ENCODE measurements around the gene TPSAB1. TPM values are rescaled to one million over a fixed set of nuclear protein-coding genes. Genes with fewer than 3 reads are reported as not detected.
A peak's percentile ranks its signal among the peaks of the same experiment; 100 is the strongest.
"Not testable (repeated sequence)": the region's sequence is repeated elsewhere in the genome, so short reads cannot be mapped to it uniquely, and the experiment has no call there.

The TPSAB1 gene
- total RNA-seq (1 to 10 TPM in 3 of 9 donors, under 1 TPM in 4, not detected in 2; 0.11 to 4.7 (median 0.93) TPM), polyA plus RNA-seq (1 to 10 TPM in 1 of 3 donors, under 1 TPM in 1, not detected in 1; 0.48 to 4.8 TPM)
- long read RNA-seq, donor 1 = 0 reads
- long read RNA-seq, donor 2 = 0 reads
- long read RNA-seq, donor 3 = 0 reads
- long read RNA-seq, donor 4, partial matches to known transcripts = 0 of 1 reads
- long read RNA-seq, donor 4, other reads (novel, unspliced or antisense) = 0 of 1 reads
- long read RNA-seq, donor 5 = 0 reads
- long read RNA-seq, donor 6, partial matches to known transcripts = 0 of 1 reads
- long read RNA-seq, donor 6, other reads (novel, unspliced or antisense) = 0 of 1 reads
- long read RNA-seq, donor 7 = 0 reads
- long read RNA-seq, donor 8 = 0 reads
- long read RNA-seq, donor 9 = 0 reads
- long read RNA-seq, donor 10 = 0 reads

DNA sequence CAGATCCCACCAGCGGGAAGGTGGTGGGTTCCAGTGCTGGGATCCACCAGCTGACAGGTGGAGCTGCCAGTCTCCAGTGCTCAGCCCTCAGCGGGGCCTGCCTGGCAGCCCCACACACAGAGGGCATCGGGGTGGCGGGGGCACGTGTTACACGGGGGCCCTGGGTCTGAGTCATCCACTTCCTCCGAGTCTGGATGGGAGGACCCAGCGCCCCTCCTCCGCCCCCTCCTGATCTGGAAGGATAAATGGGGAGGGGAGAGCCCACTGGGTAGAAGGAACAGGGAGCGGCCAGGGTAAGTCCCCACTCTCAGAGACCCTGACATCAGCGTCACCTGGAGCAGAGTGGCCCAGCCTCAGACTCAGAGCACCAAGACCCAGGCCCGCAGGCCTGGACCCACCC, at the start of gene TPSAB1:
Gene TPSAB1, plus strand, starts transcription at position 270 of the 400 bp plus-strand sequence. CDS start 234 bp downstream, outside the sequence.
- H3K27ac ChIP-seq; H3K27me3 ChIP-seq; H3K4me3 ChIP-seq; intact Hi-C loops (cut with DNase I); H3K36me3 ChIP-seq (replicated peaks in 1 of 2); H3K9me3 ChIP-seq (replicated peaks in 1 of 3); H3K4me1 ChIP-seq (replicated peaks in 1 of 2): not testable (repeated sequence)
- peak in 1 of 7 donors; percentile 3 for DNase-seq
- WGBS, 4 donors = 32 to 69% (median 57%) methylated on average over 5 to 7 of the region's 12 CpGs

DNA sequence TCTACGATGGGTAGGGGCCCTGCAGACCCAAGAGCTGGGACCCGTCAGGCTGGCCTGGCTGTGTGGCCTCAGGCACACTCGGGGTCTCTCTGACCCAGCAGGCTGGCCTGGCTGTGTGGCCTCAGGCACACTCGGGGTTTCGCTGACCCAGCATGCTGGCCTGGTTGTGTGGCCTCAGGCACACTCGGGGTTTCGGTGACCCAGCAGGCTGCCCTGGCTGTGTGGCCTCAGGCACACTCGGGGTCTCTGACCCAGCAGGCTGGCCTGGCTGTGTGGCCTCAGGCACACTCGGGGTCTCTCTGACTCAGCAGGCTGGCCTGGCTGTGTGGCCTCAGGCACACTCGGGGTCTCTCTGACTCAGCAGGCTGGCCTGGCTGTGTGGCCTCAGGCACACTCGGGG, 49.7 kb upstream of the TPSAB1 start:
- H3K27ac ChIP-seq; H3K4me3 ChIP-seq; intact Hi-C loops (cut with DNase I); DNase-seq; H3K36me3 ChIP-seq (replicated peaks in 1 of 2); H3K27me3 ChIP-seq; H3K9me3 ChIP-seq (replicated peaks in 1 of 3): not testable (repeated sequence)
- 84 to 100% (median 90%) methylated on average over 2 to 11 of the region's 11 CpGs; no CpG with 5 or more reads in 1 of the 4 donors for WGBS, 4 donors
- H3K4me1 ChIP-seq (replicated peaks in 1 of 2) = peaks cover 0 to 12% of the 10 kb centered on the region in 2 donors

DNA sequence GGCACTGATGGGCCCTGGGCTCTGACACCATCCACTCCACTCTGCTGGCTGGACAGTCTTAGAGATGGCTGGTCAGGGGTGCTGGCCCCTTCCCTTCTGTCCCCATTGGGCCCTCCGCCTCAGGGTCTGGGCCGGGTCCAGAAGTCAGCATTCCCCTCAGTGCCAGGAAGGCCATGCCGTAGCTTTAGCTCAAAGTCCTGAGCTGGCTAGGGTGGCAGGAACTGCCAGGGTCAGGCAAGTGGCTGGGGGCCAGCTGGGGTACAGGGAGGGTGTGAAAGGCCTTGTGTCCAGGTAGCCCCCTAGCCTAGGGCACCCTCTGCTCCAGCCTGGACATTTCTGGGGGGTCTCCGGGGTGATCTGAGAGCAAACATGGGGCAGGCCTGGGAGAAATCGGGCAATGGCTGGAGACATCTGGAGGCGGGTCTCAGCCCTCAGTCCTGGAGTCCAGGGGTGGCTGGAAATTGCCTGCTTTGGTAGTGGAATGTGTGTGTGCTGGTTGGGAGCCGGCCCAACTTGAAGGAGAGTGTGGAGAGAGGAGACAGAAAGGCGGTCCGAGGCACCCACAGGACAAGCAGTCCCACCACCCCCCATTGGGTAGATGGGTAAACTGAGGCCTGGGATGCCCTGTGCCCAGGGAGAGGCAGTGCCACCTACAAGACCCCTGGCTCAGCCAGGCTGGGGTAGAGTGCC, 48.0 kb upstream of the TPSAB1 start:
- intact Hi-C loops (cut with DNase I) = no loop called here
- H3K36me3 ChIP-seq (replicated peaks in 1 of 2) = no peaks in the 10 kb centered on the region

DNA sequence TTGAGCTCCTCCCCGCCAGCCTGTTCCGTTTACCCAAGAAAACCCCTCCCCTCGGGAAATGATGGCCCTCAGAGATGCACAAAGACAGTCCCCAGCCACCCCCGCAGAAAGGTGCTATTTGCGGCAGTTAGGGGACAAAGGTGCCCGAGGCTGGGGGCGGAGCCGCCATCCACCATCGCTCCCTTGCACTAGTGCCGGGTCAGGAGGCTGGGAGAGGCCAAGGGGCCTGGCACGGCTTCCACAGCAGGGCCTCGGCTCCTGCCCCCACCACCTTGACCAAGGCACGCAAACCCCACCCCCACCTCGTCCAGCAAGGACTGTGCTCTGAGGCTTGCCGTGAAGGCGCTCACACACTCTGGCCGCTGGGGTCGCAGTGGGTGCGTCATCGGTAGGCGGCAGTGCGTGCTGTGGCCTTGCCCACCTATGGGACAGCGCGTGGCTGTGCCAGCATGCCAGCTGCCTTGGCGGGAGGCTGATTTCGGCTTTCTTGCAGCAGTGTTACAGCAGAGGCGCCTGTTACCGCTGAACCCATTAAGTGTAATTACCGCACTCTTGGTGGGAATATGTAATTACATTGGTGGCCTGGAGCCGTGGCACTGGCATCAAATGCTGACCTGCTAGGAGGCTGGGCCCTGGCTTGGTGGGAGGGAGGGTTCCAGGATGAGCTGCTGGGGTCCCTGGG, 47.2 kb upstream of the TPSAB1 start:
- Histone ChIP-seq H3K27me3 (no peaks in the 10 kb centered on the region), H3K27ac (peak overlapping the region in 2 of 5 donors; percentile 67 to 70), H3K4me1 (replicated peaks in 1 of 2) (peaks cover 0 to 12% of the 10 kb centered on the region in 2 donors), H3K9me3 (replicated peaks in 1 of 3) (no peaks in the 10 kb centered on the region), H3K4me3 (no peak overlapping the region), H3K36me3 (replicated peaks in 1 of 2) (no peaks in the 10 kb centered on the region)
- TF ChIP-seq, protein P1, sequence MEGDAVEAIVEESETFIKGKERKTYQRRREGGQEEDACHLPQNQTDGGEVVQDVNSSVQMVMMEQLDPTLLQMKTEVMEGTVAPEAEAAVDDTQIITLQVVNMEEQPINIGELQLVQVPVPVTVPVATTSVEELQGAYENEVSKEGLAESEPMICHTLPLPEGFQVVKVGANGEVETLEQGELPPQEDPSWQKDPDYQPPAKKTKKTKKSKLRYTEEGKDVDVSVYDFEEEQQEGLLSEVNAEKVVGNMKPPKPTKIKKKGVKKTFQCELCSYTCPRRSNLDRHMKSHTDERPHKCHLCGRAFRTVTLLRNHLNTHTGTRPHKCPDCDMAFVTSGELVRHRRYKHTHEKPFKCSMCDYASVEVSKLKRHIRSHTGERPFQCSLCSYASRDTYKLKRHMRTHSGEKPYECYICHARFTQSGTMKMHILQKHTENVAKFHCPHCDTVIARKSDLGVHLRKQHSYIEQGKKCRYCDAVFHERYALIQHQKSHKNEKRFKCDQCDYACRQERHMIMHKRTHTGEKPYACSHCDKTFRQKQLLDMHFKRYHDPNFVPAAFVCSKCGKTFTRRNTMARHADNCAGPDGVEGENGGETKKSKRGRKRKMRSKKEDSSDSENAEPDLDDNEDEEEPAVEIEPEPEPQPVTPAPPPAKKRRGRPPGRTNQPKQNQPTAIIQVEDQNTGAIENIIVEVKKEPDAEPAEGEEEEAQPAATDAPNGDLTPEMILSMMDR (IDR thresholded peaks at IDR 0.05) = no peak
- no peak for TF ChIP-seq POLR2A (IDR thresholded peaks at IDR 0.05)
- peak in 2 of 7 donors; percentile 33 to 74 for DNase-seq
- 42 to 92% (median 77%) methylated on average over 2 to 30 of the region's 30 CpGs for WGBS, 4 donors
- intact Hi-C loops (cut with DNase I) = no loop called here

More for the DNA sequence above, 48.0 kb upstream of the TPSAB1 start:
- Histone ChIP-seq H3K27me3 (no peaks in the 10 kb centered on the region), H3K27ac (peak overlapping the region in 2 of 5 donors; percentile 34 to 36), H3K9me3 (replicated peaks in 1 of 3) (no peaks in the 10 kb centered on the region), H3K4me1 (replicated peaks in 1 of 2) (peaks cover 0 to 12% of the 10 kb centered on the region in 2 donors), H3K4me3 (no peak overlapping the region)
- WGBS, 4 donors = 69 to 83% (median 78%) methylated on average over 7 to 9 of the region's 9 CpGs
- TF ChIP-seq, protein P1 (IDR thresholded peaks at IDR 0.05) = no peak
- no peak for TF ChIP-seq POLR2A (IDR thresholded peaks at IDR 0.05)
- DNase-seq = peak in 1 of 7 donors; percentile 39
